Measurements from ENCODE around the gene SAPCD2. TPM values are rescaled to one million over a fixed set of nuclear protein-coding genes. Genes with fewer than 3 reads are reported as not detected.
"Not testable (repeated sequence)": the region's sequence is repeated elsewhere in the genome, so short reads cannot be mapped to it uniquely, and the experiment has no call there.

The SAPCD2 gene
- total and polyA plus RNA-seq, 2 donors from 2014 or later = 1.7 to 2.3 TPM

- no peaks in the 10 kb centered on the region for H3K36me3 ChIP-seq (ENCODE audit: control insufficient read depth in 2 of 3, insufficient read depth in 3 of 3, low read length in 3 of 3)
- H3K27ac ChIP-seq (ENCODE audit: low read depth in 2 of 2, low read length in 2 of 2) = no peak overlapping the region
- DNase-seq (peak; percentile 88 to 94 (median 90)), FAIRE-seq (no peak)
- no peak overlapping the region for H3K4me3 ChIP-seq (ENCODE audit: low read length in 3 of 3)
- TF ChIP-seq CTCF (IDR thresholded peaks at IDR 0.05; ENCODE audit: borderline replicate concordance, extremely low read depth, insufficient read depth) = peak; percentile 98
- no peak overlapping the region for H3K9ac ChIP-seq (ENCODE audit: low read length in 3 of 3)
- H3K27me3 ChIP-seq (ENCODE audit: control insufficient read depth, insufficient read depth, low read length) = no peaks in the 10 kb centered on the region
- H3K9me3 ChIP-seq (ENCODE audit: control insufficient read depth in 2 of 3, insufficient read depth in 1 of 3, low read length in 3 of 3) = no peaks in the 10 kb centered on the region
- intact Hi-C loops (cut with DNase I) = loop anchor here (10.0 kb wide), 1 partner anchor 250 kb away; no protein-coding TSS in a partner anchor
- H3K4me1 ChIP-seq (ENCODE audit: control insufficient read depth in 2 of 3, insufficient read depth in 2 of 3, low read depth in 1 of 3, low read length in 3 of 3) = peaks cover 0 to 5% (median 0%) of the 10 kb centered on the region in 3 donors
Observed at GRCh38 chr9:137034709-137035506, 35.4 kb downstream of the SAPCD2 start.

- H3K4me1 ChIP-seq (ENCODE audit: control insufficient read depth in 2 of 3, insufficient read depth in 2 of 3, low read depth in 1 of 3, low read length in 3 of 3) = peaks cover 0 to 11% (median 3%) of the 10 kb centered on the region in 3 donors
- TF ChIP-seq CTCF (IDR thresholded peaks at IDR 0.05; ENCODE audit: borderline replicate concordance, extremely low read depth, insufficient read depth) = no peak
- FAIRE-seq = no peak
Observed at GRCh38 chr9:137034039-137034708, 36.2 kb downstream of the SAPCD2 start.

GRCh38 chr9:137033481-137033880, 36.9 kb downstream of the SAPCD2 start:
- H3K9me3 ChIP-seq (ENCODE audit: control insufficient read depth in 2 of 3, insufficient read depth in 1 of 3, low read length in 3 of 3); H3K36me3 ChIP-seq (ENCODE audit: control insufficient read depth in 2 of 3, insufficient read depth in 3 of 3, low read length in 3 of 3); H3K4me3 ChIP-seq (ENCODE audit: low read length in 3 of 3); DNase-seq; FAIRE-seq; H3K27ac ChIP-seq (ENCODE audit: low read depth in 2 of 2, low read length in 2 of 2); H3K27me3 ChIP-seq (ENCODE audit: control insufficient read depth, insufficient read depth, low read length); H3K9ac ChIP-seq (ENCODE audit: low read length in 3 of 3): not testable (repeated sequence)
- intact Hi-C loops (cut with DNase I) = loop anchor here (10.0 kb wide), 1 partner anchor 249 kb away; no protein-coding TSS in a partner anchor
- peaks cover 0 to 18% (median 10%) of the 10 kb centered on the region in 3 donors for H3K4me1 ChIP-seq (ENCODE audit: control insufficient read depth in 2 of 3, insufficient read depth in 2 of 3, low read depth in 1 of 3, low read length in 3 of 3)

More at GRCh38 chr9:137034039-137034708, 36.2 kb downstream of the SAPCD2 start:
- H3K9ac ChIP-seq (ENCODE audit: low read length in 3 of 3) = no peak overlapping the region
- DNase-seq = no peak
- no peaks in the 10 kb centered on the region for H3K36me3 ChIP-seq (ENCODE audit: control insufficient read depth in 2 of 3, insufficient read depth in 3 of 3, low read length in 3 of 3)
- no peaks in the 10 kb centered on the region for H3K9me3 ChIP-seq (ENCODE audit: control insufficient read depth in 2 of 3, insufficient read depth in 1 of 3, low read length in 3 of 3)
- no peaks in the 10 kb centered on the region for H3K27me3 ChIP-seq (ENCODE audit: control insufficient read depth, insufficient read depth, low read length)
- no peak overlapping the region for H3K4me3 ChIP-seq (ENCODE audit: low read length in 3 of 3)
- no peak overlapping the region for H3K27ac ChIP-seq (ENCODE audit: low read depth in 2 of 2, low read length in 2 of 2)
- intact Hi-C loops (cut with DNase I) = loop anchor here (10.0 kb wide), 1 partner anchor 249 kb away; no protein-coding TSS in a partner anchor

GRCh38 chr9:137032858-137033257, 37.5 kb downstream of the SAPCD2 start:
- no peaks in the 10 kb centered on the region for H3K36me3 ChIP-seq (ENCODE audit: control insufficient read depth in 2 of 3, insufficient read depth in 3 of 3, low read length in 3 of 3)
- H3K27ac ChIP-seq (ENCODE audit: low read depth in 2 of 2, low read length in 2 of 2) = no peak overlapping the region
- no peak for TF ChIP-seq CTCF (IDR thresholded peaks at IDR 0.05; ENCODE audit: borderline replicate concordance, extremely low read depth, insufficient read depth)
- no peaks in the 10 kb centered on the region for H3K27me3 ChIP-seq (ENCODE audit: control insufficient read depth, insufficient read depth, low read length)
- H3K9me3 ChIP-seq (ENCODE audit: control insufficient read depth in 2 of 3, insufficient read depth in 1 of 3, low read length in 3 of 3) = no peaks in the 10 kb centered on the region
- no peak overlapping the region for H3K4me3 ChIP-seq (ENCODE audit: low read length in 3 of 3)
- no peak overlapping the region for H3K9ac ChIP-seq (ENCODE audit: low read length in 3 of 3)
- FAIRE-seq = no peak
- DNase-seq = no peak
- intact Hi-C loops (cut with DNase I) = loop anchor here (10.0 kb wide), 1 partner anchor 248 kb away; no protein-coding TSS in a partner anchor
- H3K4me1 ChIP-seq (ENCODE audit: control insufficient read depth in 2 of 3, insufficient read depth in 2 of 3, low read depth in 1 of 3, low read length in 3 of 3) = peaks cover 0 to 20% (median 10%) of the 10 kb centered on the region in 3 donors
